A673 (cell line): Measurements from ENCODE around the gene SFT2D2.

ENCODE experiments used
- CTCF ChIP-seq: fragments of 300-800, 200-600 bp; sonication (generic); conservative IDR thresholded peaks from 2 replicates; pipeline ENCODE4 v1.5.1; 2017; ENCODE audit warnings: low read depth, mild to moderate bottlenecking, antibody characterized with exemption, low read length, moderate library complexity, mixed read lengths
- EZH2 ChIP-seq: fragments of 200-600 bp; sonication (generic); IDR thresholded peaks from 2 replicates; pipeline ENCODE4 v1.6.1; 2017; ENCODE audit warnings: borderline replicate concordance, low read depth, mild to moderate bottlenecking, mixed read lengths, antibody characterized with exemption, low read length; ENCODE audit not compliant: poor library complexity, severe bottlenecking

- TF ChIP-seq CTCF (no peak), EZH2 (no peak)
Observed at GRCh38 chr1:168271636-168272035, 45.8 kb downstream of the SFT2D2 start.
